Hepatocyte (in vitro differentiated cells): ENCODE data around the gene LIPE. TPM values are rescaled to one million over a fixed set of nuclear protein-coding genes. Genes with fewer than 3 reads are reported as not detected.

Experiments used
- DNase-seq: peaks from one replicate; pipeline ENCODE4 v3.0.0-alpha.2; 2016; ENCODE audit warnings: low spot score
- H2AFZ ChIP-seq: fragments of 200-600 bp; sonication (generic); 2 replicates; pipeline ENCODE4 v1.6.0; 2016; ENCODE audit warnings: antibody characterized with exemption, mild to moderate bottlenecking
- H3K27ac ChIP-seq: fragments of 200-600 bp; sonication (generic); 2 replicates; pipeline ENCODE4 v1.5.1; 2016; ENCODE audit warnings: mild to moderate bottlenecking
- H3K27me3 ChIP-seq: fragments of 200-600 bp; sonication (generic); 2 replicates; pipeline ENCODE4 v1.6.1; 2016
- H3K36me3 ChIP-seq: fragments of 200-600 bp; sonication (generic); replicated peaks from 2 replicates; pipeline ENCODE4 v1.5.1; 2016; ENCODE audit warnings: low read depth; ENCODE audit not compliant: insufficient read depth
- H3K4me1 ChIP-seq: fragments of 200-600 bp; sonication (generic); 2 replicates; pipeline ENCODE4 v1.5.1; 2016; ENCODE audit warnings: mild to moderate bottlenecking, moderate library complexity; ENCODE audit not compliant: insufficient read depth
- H3K4me2 ChIP-seq: fragments of 200-600 bp; sonication (generic); 2 replicates; pipeline ENCODE4 v1.6.0; 2016
- H3K4me3 ChIP-seq: fragments of 200-600 bp; sonication (generic); 2 replicates; pipeline ENCODE4 v1.5.1; 2016; ENCODE audit warnings: mild to moderate bottlenecking
- H3K79me2 ChIP-seq: fragments of 200-600 bp; sonication (generic); 2 replicates; pipeline ENCODE4 v1.6.0; 2017; ENCODE audit warnings: mild to moderate bottlenecking
- H3K9me2 ChIP-seq: fragments of 200-600 bp; sonication (generic); replicated peaks from 2 replicates; pipeline ENCODE4 v1.6.0; 2017; ENCODE audit warnings: mild to moderate bottlenecking; ENCODE audit not compliant: insufficient read depth
- H3K9me3 ChIP-seq: fragments of 200-600 bp; sonication (generic); 2 replicates; pipeline ENCODE4 v1.5.1; 2016; ENCODE audit warnings: low read depth, mild to moderate bottlenecking
- H4K20me1 ChIP-seq: fragments of 200-600 bp; sonication (generic); 2 replicates; pipeline ENCODE4 v1.6.0; 2016; ENCODE audit warnings: mild to moderate bottlenecking; ENCODE audit not compliant: insufficient read depth, poor library complexity, severe bottlenecking
- EZH2phosphoT487 ChIP-seq: fragments of 200-600 bp; sonication (generic); IDR thresholded peaks from one replicate; pipeline ENCODE4 v1.6.1; 2018; ENCODE audit warnings: antibody characterized with exemption, mild to moderate bottlenecking, low read depth, moderate library complexity; ENCODE audit not compliant: unreplicated experiment, severe bottlenecking
- WGBS: methylation state at CpG from one replicate; pipeline ENCODE4 v1.1.6; 2016; ENCODE audit warnings: low lambda C conversion rate; ENCODE audit errors: missing lambda C conversion rate; 5-methylcytosine and 5-hydroxymethylcytosine counted together
- polyA plus RNA-seq: library from polyadenylated mRNA; unstranded; fragments of >200 nt; fragmentation: Nextera tagmentation; extraction: Ambion mirVana; gene quantifications from 2 replicates; pipeline ENCODE4 v1.2.1, GENCODE V29; 2016
- small RNA-seq: library from RNA; depleted of rRNA; stranded (forward); fragments of <200 nt; gene quantifications from one replicate; pipeline ENCODE3, GENCODE V24; 2014
- total RNA-seq: library from RNA; depleted of rRNA; stranded (reverse); fragments of >200 nt; gene quantifications from 2 replicates; pipeline ENCODE4 v1.2.3, GENCODE V29; 2014

LIPE gene
- total and polyA plus RNA-seq, 2 experiments from 2014 or later, result 6.4 to 7.1 TPM

- H3K36me3 ChIP-seq, result no peaks in the 10 kb centered on the region
- no peak overlapping the region for H2AFZ ChIP-seq
- H3K4me2 ChIP-seq, result no peak overlapping the region
- no peak overlapping the region for H3K27ac ChIP-seq
- no peaks in the 10 kb centered on the region for H3K4me1 ChIP-seq
- DNase-seq, result no peak
- H3K27me3 ChIP-seq, result no peaks in the 10 kb centered on the region
- H3K4me3 ChIP-seq, result no peak overlapping the region
- H3K9me3 ChIP-seq, result no peaks in the 10 kb centered on the region
- no peaks in the 10 kb centered on the region for H3K79me2 ChIP-seq
- no peak for TF ChIP-seq EZH2phosphoT487
- H4K20me1 ChIP-seq, result no peaks in the 10 kb centered on the region
- 97% methylated on average over 24 of the region's 31 CpGs for WGBS
- no peaks in the 10 kb centered on the region for H3K9me2 ChIP-seq
Measured at GRCh38 chr19:42352301-42353259, 74.6 kb downstream of the LIPE start.

Small RNA genes lying within 50 kb of the gene (small RNA-seq; reads per million reads assigned to genes)
- gene RNU4-60P, result not detected

Other genes with a start within 250 kb of the LIPE start
- gene DEDD2, start 209.7 kb downstream of the LIPE start, total RNA-seq, result 34.2 and 38.6 TPM in 2 replicates
- 37.8 and 38.6 TPM in 2 replicates for gene DEDD2, start 209.7 kb downstream of the LIPE start, polyA plus RNA-seq
- gene ZNF526, start 207.1 kb downstream of the LIPE start, total RNA-seq, result 4.9 and 5.1 TPM in 2 replicates
- gene ZNF526, start 207.1 kb downstream of the LIPE start, polyA plus RNA-seq, result 8.6 and 9.7 TPM in 2 replicates
- gene GSK3A, start 184.8 kb downstream of the LIPE start, total RNA-seq, result 31.2 and 32.2 TPM in 2 replicates
- gene GSK3A, start 184.8 kb downstream of the LIPE start, polyA plus RNA-seq, result 36.6 and 38.8 TPM in 2 replicates
- 32.6 and 47.1 TPM in 2 replicates for gene ERF, start 172.3 kb downstream of the LIPE start, total RNA-seq
- gene ERF, start 172.3 kb downstream of the LIPE start, polyA plus RNA-seq, result 20.4 and 24.4 TPM in 2 replicates
- 14.3 and 17.4 TPM in 2 replicates for gene CIC, start 158.1 kb downstream of the LIPE start, total RNA-seq
- gene CIC, start 158.1 kb downstream of the LIPE start, polyA plus RNA-seq, result 19.3 and 23.2 TPM in 2 replicates
- 0.24 and 2.2 TPM in 2 replicates for gene PRR19, start 125.3 kb downstream of the LIPE start, total RNA-seq
- 1.9 and 3.0 TPM in 2 replicates for gene PRR19, start 125.3 kb downstream of the LIPE start, polyA plus RNA-seq
- 46.1 and 70.6 TPM in 2 replicates for gene PAFAH1B3, start 124.8 kb downstream of the LIPE start, total RNA-seq
- gene PAFAH1B3, start 124.8 kb downstream of the LIPE start, polyA plus RNA-seq, result 98.6 and 116 TPM in 2 replicates
- 0.40 TPM in 1 of 2 replicates, not detected in the other for gene TMEM145, start 114.1 kb downstream of the LIPE start, total RNA-seq
- 0.58 TPM in 1 of 2 replicates, not detected in the other for gene TMEM145, start 114.1 kb downstream of the LIPE start, polyA plus RNA-seq
- 11.0 and 19.2 TPM in 2 replicates for gene MEGF8, start 101.8 kb downstream of the LIPE start, total RNA-seq
- 7.6 and 8.3 TPM in 2 replicates for gene MEGF8, start 101.8 kb downstream of the LIPE start, polyA plus RNA-seq
- gene CNFN, start 37.1 kb downstream of the LIPE start, total RNA-seq, result 0.93 TPM in 1 of 2 replicates, not detected in the other
- 8.3 and 8.8 TPM in 2 replicates for gene CNFN, start 37.1 kb downstream of the LIPE start, polyA plus RNA-seq
- 4.4 and 6.7 TPM in 2 replicates for gene CXCL17, start 15.6 kb upstream of the LIPE start, total RNA-seq
- 15.3 and 16.7 TPM in 2 replicates for gene CXCL17, start 15.6 kb upstream of the LIPE start, polyA plus RNA-seq
- 7.1 and 10.0 TPM in 2 replicates for gene CEACAM1, start 101.1 kb upstream of the LIPE start, total RNA-seq
- gene CEACAM1, start 101.1 kb upstream of the LIPE start, polyA plus RNA-seq, result 20.8 and 21.1 TPM in 2 replicates
- gene CEACAM8, start 167.5 kb upstream of the LIPE start, total RNA-seq, result 0.08 TPM in 1 of 2 replicates, not detected in the other
- gene CEACAM8, start 167.5 kb upstream of the LIPE start, polyA plus RNA-seq, result not detected in 2 replicates